ENCODE data around the gene MYLK.
"Not testable (repeated sequence)": the region's sequence is repeated elsewhere in the genome, so short reads cannot be mapped to it uniquely, and the experiment has no call there.

The MYLK gene

DNA sequence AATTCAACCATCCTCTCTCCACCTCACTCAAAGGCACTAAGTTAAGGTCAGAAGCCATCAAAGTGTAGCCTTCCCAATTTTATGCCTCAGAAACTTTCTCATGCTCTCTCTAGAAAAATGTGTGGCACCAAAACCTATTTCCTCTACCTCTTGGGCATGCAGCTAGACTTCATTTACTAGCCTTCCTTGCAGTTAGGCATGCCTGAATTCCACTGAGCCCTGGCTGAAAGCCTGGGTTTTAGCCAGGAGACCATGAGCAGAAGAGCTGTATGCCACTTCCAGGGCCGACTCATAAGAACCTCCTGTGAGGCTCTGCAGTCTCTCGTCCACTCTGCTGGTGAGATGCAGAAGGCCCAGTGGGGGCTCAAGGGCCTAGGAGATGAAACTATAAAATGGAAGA, 145.0 kb downstream of the MYLK start:
- ChIA-PET POLR2A (interaction anchor here (1.2 kb wide), 1 partner anchor 11 kb away, joined by 6 read pairs; no protein-coding TSS in a partner anchor), CTCF (interaction anchor here (1.2 to 5.6 kb wide), 5 partner anchors 12 to 222 kb away, joined by 3 to 40 read pairs (median 7); partner anchors contain the start of gene CCDC14)

GRCh38 chr3:123738522-123738921, 145.6 kb downstream of the MYLK start:
- POLR2A ChIA-PET; H3K4me3 ChIP-seq (ENCODE audit: low read depth, low read length); DNase-seq (ENCODE audit: low read depth, low spot score): not testable (repeated sequence)
- CTCF ChIA-PET: interaction anchor here (1.3 to 5.6 kb wide), 4 partner anchors 12 to 142 kb away, joined by 6 to 40 read pairs (median 15); no protein-coding TSS in a partner anchor

More for the DNA sequence above, 145.0 kb downstream of the MYLK start:
- DNase-seq (ENCODE audit: low read depth, low spot score): no peak
- no peak for TF ChIP-seq CTCF (IDR thresholded peaks at IDR 0.05; ENCODE audit: insufficient read depth, low read length, missing control alignments)
- H3K4me3 ChIP-seq (ENCODE audit: low read depth, low read length): no peak overlapping the region

- H3K4me3 ChIP-seq (ENCODE audit: low read depth, low read length): no peak overlapping the region
- no peak for TF ChIP-seq CTCF (IDR thresholded peaks at IDR 0.05; ENCODE audit: insufficient read depth, low read length, missing control alignments)
- no peak for DNase-seq (ENCODE audit: low read depth, low spot score)
- ChIA-PET CTCF (interaction anchor here (5.4 kb wide), 1 partner anchor 13 kb away, joined by 40 read pairs; no protein-coding TSS in a partner anchor), POLR2A (no interaction called here)
Measured at GRCh38 chr3:123737168-123737567, 147.0 kb downstream of the MYLK start.

DNA sequence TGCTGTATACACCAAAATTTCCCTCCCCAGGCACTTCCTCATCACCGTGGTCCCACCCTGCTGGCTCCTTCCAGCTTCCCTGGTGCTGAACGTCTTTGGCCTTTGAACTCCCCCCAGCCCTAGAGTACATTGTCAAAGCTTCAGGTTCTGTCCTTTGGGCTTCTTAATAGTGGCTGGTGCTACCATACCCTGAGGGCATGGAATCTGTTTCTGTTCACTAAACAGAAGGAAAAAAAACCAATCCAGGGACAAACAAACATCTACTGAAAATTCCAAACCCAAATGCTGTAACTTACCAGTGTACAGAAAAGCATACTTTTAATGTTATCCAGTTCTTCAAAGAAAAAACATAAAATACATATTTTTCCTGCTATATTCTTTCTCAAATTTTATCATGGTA, 148.7 kb downstream of the MYLK start:
- CTCF ChIA-PET: interaction anchor here (1.2 to 3.6 kb wide), 3 partner anchors 9 to 83 kb away, joined by 4 to 52 read pairs (median 5); no protein-coding TSS in a partner anchor
- DNase-seq (ENCODE audit: low read depth, low spot score): no peak
- TF ChIP-seq CTCF (IDR thresholded peaks at IDR 0.05; ENCODE audit: insufficient read depth, low read length, missing control alignments): no peak

DNA sequence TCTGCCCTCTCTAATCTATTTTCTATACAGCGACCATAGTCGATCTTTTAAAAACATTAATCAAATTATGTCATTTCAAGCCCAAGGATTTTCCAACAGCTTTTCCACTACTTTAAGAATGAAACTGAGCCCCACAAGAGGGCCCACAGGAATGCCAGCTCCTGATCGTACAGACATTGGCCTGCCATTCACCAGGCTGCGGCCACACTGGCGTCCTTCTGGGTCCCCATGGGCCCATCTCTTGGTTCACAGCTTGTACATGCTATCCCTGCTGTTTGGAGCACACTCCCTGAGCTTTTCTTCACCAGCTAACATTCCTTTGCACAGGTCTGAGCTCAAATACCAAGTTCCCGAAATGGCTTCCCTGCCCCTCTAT, 149.6 kb downstream of the MYLK start:
- no peak for DNase-seq (ENCODE audit: low read depth, low spot score)
- CTCF ChIA-PET: interaction anchor here (0.9 to 3.6 kb wide), 6 partner anchors 8 to 82 kb away, joined by 3 to 52 read pairs (median 4); no protein-coding TSS in a partner anchor
- TF ChIP-seq CTCF (IDR thresholded peaks at IDR 0.05; ENCODE audit: insufficient read depth, low read length, missing control alignments): no peak
- no peak overlapping the region for H3K4me3 ChIP-seq (ENCODE audit: low read depth, low read length)
- POLR2A ChIA-PET: interaction anchor here (1.0 kb wide), 1 partner anchor 9 kb away, joined by 3 read pairs; no protein-coding TSS in a partner anchor

More for the DNA sequence above, 148.7 kb downstream of the MYLK start:
- POLR2A ChIA-PET: no interaction called here
- H3K4me3 ChIP-seq (ENCODE audit: low read depth, low read length): no peak overlapping the region

DNA sequence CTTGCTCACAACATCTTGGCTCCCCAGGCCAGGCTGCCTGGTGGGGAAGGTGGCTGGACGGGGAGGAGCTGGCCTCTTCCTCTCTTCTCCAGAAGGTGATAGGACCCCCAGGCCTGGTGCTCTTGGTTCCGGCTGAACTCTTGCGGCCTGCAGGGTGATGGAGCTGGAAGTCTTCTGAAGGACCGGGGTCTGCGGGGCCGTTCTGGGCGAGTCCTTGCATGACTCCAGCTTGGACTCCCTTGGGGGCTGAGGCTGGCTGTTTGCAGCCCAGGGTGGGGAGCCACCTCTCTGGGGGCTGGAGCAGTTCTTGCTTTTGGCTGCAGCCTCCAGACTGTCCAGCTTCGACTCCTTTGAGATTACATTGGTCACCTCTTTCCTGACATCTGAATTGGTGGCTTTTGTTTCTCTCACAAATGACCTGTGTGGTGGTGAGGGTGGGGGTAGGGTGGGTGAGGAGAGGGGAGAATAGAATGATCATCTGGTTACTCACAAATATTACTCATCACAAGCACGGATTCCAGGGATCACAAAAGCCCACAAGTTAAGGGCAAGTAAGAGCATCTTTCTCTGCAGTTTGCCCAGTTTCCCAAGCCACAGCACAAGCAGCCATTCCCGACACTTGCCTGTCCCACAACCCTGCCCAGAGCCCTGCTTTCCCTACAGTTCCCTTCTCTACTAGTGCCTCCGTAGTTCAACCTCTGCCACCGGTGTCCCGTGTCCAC, 150.2 kb downstream of the MYLK start:
- ChIA-PET CTCF (interaction anchor here (0.9 to 3.6 kb wide), 6 partner anchors 7 to 91 kb away, joined by 3 to 52 read pairs (median 4); no protein-coding TSS in a partner anchor), POLR2A (interaction anchor here (1.0 kb wide), 1 partner anchor 9 kb away, joined by 3 read pairs; no protein-coding TSS in a partner anchor)
- no peak for TF ChIP-seq CTCF (IDR thresholded peaks at IDR 0.05; ENCODE audit: insufficient read depth, low read length, missing control alignments)
- H3K4me3 ChIP-seq (ENCODE audit: low read depth, low read length): no peak overlapping the region
- peak; percentile 79 for DNase-seq (ENCODE audit: low read depth, low spot score)

Measured in AG04449 (cell line).